GM18502 (cell line): ENCODE results near the gene PTPRN2.
"Not testable (repeated sequence)": the region's sequence is repeated elsewhere in the genome, so short reads cannot be mapped to it uniquely, and the experiment has no call there.

Experiments
- ATAC-seq: cut with Tn5 transposase; IDR thresholded peaks from one replicate; pipeline ENCODE4 v1.9.1; 2021; ENCODE audit warnings: mild to moderate bottlenecking; ENCODE audit not compliant: unreplicated experiment, poor library complexity

Gene PTPRN2

DNA sequence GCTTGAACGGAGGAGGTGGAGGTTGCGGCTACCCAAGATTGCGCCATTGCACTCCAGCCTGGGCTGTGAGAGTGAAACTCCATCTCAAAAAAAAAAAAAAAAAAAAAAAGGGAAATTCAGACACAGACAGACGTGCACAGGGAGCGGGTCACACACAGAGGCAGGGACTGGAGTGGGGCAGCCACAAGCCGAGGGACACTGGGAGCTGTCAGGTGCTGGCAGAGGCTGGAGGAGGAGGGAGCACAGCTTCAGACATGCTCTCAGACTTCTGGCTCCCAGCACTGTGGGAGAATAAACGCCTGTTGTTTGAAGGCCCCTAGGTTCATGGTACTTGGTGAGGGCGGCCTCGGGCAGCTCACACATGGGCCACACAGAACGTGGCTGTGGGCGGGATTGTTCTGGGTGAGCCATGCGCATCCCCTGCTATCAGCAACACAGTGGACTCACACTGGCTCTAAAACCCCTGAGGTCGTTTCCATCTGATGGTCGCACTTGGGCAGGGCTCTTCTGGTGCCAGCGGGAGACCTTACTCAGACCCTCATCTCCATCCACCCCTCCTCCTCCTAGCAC, 874.9 kb downstream of the PTPRN2 start:
- no peak for ATAC-seq

DNA sequence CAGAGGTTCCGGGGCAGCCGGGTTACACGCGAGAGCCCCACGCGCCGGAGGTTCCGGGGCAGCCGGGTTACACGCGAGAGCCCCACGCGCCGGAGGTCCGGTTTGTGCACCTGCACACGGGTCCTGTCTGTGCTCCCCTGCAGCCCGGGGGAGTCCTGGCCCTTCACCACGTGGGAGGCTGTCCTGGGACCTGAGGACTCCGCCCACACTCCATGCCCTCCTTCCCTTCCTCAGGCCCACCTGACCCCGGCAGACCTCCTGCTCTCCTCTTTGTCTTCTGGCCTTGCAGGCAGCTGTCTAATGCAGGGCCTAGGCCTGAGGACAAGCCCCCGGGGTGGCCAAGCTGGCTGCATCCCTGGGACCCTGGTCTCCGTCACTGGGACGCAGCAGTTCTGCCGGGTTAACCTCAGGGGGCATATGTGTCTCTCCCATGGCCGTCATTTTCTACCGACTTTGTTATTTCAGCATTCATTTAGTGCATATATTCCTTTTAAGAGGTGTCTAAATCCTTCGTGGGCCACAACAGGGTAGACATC, 876.2 kb downstream of the PTPRN2 start:
- no peak for ATAC-seq

DNA sequence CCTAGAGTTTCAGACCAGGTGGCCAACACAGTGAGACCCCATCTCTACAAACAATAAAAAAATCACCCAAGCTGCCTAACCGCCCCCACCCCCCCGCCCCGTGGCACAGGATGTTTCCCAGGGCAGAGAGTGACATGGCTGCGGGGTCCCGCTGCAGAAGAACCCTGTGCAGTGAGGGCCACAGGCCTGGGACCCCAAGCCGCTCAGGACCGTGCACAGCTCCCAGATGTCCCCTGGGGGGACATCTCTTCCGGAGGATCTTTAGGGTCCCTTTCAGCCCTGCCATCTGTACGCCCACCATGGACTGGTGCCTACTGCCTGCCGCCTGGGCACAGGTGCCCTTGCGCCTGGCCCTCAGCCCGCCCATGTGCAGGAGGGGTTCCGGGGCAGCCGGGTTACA, 877.2 kb downstream of the PTPRN2 start:
- no peak for ATAC-seq

DNA sequence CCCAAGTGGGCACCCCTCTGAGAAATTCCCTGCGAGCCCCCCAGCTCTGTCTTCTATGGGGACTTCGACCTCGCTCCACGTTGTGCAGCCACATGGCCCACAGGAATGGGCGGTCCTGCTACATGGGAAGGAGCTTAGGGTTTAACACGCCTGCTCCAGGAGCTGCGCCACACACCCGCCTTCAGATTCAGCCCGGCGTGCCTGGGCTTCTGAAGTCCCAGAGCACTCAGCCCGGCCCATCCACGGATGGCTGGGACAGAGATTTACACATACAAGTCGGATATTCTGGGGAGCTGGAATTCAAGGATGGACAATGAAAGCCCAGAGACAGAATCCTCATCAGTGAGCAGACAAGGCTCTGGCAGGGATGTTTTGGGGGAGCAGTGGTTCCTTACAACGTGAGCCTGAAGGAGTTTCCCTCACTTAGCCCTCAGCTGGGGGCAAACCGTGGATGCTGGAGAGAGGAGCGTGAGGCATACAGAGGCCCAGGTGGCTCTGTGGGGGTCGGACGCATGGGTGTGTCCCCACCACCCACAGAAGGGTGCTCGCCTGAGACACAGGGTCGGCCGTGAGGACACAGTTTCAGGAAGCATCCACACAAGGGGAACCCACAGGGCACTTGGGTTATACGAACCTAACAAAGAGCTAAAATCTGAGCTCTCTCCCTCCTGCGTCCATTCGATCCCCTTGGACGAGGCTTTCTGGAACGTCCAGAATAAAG, 877.9 kb downstream of the PTPRN2 start:
- ATAC-seq: no peak

DNA sequence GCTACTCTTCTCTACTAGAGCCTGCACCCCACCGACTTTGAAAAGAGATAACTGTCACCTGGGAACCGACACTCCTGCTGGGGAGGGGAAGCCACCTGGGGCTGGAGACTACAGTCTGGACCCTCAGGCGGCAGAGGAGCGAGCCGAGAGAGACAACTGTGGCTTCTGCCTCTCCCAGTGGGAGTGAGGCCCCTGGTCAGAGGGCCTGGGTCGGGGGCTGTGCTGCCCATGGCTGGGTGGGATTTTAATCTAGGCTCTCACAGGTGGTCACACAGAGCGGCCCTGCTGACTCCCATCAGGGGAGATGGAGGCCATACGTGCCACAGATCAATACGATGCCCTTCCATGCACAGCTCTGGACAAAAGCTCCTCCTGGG, 878.7 kb downstream of the PTPRN2 start:
- ATAC-seq: no peak

DNA sequence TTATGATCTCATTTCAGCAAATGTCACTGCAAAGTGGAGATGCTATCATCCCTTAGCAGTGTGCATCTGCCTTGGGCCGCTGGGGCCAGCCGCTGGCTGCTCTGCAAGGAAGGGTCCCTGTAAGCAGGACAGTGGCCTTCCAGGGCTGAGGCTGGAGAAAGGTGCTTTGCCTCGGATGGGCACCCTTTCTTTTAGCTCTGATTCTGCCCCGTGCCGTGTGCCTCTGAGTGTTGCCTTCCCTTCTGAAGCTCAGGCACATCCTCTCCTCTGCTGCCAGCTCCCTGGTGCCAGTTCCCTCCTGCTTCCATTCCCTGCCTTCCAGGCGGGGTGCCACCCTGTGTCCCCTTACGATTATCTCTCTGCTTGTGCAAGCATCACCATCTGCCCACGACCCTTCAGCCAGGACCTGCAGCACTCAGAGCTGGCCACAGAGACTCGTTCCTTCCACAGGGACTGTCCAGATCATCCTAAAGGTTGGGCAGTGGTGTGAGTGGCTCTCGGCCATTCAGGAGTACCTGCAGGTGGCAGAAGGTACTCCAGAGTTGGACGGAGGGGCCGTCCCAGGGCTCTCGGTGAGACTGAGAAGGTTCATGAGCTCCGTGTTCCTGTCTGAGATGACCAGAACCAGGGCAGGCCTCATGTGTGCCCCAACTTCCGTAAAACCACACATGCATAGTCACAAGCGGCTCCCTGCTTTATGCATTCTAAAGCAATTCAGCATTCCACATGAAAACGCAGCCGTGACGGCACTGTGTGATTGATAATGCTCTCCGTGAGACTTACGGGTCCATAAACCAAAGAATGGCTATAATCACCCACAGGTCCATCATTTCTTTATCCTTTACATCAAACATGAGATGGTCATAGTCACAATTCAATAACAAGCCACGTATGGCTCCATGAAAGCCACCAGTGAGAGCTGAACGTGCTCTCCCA, 879.4 kb downstream of the PTPRN2 start:
- ATAC-seq: no peak

DNA sequence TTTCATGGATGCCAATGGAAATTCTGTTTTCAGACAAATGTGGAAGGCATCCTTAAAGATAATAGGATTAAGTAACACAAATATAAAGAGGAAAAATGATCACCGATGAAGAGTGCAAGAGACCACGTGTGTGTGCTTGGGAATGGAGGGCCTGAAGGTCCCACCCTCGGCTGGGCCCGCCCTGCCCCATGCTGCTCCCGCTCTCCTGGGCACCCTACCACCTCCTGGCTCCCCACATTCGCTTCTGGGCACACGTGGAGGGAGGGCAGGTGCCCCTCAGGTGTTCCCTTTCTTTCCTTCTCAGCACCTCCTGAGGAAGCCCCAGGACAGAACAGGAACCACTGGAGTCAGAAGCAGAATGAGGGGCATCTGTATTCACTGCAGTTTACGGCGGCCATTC, 883.3 kb downstream of the PTPRN2 start:
- no peak for ATAC-seq

DNA sequence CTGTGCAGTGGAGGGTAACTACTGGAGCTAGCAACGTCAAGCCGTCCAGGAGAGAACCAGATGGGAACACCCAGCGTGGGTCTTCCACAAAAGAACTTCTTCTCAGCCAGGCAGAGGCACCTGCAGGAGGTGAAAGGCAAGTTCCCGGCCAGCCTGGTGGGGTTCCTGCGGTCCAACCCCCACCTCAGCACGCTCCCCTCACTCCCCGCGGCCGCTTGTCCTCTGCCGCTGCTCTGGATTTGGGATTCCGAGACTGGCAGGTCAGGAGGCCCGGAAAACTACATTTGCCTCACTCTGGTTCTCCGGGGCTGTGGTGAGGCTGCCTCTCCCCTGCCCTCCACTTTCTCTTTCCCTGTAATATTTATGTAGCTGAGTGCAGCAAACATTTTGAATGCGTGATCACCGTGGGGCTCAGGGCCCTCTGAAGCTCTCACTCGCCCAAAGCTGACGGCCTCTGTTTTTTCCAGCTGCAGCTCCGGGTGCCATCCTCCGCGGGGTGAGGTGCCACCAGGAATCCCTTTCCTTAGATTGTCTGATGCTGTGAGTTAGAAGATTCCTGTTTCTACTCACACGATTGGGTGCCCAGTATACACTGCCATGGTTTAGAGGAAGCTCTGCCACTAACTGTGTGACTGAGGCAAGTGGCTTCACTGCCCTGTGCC, 884.0 kb downstream of the PTPRN2 start:
- ATAC-seq: no peak

DNA sequence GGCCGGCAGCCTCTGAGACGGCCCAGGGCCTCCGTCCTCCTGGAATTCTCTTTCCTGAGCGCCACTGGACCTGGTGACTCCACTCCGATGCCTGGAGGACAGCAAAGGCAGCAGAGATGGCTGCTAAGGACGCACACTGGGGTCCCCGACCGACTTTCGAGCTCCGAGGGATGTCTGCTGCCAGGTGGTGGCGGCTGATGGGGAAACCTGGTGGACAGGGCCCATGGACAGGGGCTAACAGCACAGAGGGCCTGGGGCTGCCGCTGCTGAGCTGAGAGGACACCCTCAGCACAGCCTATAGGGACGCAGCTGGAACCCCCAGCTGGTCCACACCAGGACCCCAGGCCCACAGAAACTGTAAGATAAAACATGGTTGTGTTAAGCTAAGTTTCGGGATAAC, 884.5 kb downstream of the PTPRN2 start:
- no peak for ATAC-seq

DNA sequence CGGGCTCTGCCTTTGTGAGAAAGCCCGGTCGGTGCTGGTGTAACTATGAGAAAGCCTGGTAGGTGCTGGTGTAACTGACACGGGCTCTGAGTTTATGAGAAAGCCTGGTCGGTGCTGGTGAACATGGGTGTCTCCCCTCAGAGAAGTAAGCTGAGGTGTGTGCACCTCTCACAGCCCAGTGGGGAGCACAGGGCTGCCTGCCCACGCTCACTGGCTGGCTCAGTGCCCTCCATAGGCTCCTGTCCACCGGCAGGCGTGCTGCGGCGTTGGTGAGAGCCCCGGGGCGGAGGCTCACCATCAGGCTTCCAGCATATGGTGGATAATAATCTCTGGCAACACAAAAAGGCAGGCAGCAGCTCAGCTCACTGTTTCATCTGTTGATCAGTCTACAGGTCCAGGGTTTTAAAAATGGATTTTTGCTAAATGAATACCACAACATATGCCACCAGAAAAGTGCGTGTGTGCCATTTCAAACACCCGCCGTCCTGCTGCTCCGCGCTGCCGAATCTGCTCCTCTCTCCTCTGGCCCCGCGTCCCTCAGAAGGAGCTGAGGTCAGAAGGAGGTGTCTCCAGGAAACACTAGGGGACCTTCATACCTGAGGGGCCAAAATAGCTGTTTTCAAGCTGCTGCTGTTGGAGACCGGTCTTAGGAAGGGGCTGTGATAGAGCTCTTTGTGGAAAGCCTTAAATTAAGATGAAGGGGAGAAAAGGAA, 885.2 kb downstream of the PTPRN2 start:
- no peak for ATAC-seq

DNA sequence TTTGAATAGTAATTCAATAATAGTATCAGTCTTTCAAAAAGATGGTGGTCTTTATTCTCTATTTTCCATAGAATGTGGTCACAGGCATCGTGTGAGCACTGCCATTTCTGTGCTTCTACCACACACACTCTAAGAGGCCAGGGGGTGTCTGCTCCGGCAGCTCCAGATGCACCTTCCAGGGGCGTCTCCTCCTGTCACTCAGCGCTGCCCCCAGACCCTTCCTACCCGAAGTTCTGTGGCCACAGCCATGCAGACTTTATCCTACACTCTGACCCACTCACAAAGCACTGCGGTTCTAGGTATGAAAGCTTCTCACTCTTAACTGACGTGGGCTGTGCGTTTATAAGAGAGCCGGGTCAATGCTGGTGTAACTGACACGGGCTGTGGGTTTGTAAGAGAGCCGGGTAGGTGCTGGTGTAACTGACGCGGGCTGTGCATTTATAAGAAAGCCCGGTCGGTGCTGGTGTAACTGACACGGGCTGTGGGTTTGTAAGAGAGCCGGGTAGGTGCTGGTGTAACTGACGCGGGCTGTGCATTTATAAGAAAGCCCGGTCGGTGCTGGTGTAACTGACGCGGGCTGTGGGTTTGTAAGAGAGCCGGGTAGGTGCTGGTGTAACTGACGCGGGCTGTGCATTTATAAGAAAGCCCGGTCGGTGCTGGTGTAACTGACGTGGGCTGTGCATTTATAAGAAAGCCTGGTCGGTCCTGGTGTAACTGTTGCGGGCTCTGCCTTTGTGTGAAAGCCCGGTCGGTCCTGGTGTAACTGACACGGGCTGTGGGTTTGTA, 886.0 kb downstream of the PTPRN2 start:
- ATAC-seq: not testable (repeated sequence)

DNA sequence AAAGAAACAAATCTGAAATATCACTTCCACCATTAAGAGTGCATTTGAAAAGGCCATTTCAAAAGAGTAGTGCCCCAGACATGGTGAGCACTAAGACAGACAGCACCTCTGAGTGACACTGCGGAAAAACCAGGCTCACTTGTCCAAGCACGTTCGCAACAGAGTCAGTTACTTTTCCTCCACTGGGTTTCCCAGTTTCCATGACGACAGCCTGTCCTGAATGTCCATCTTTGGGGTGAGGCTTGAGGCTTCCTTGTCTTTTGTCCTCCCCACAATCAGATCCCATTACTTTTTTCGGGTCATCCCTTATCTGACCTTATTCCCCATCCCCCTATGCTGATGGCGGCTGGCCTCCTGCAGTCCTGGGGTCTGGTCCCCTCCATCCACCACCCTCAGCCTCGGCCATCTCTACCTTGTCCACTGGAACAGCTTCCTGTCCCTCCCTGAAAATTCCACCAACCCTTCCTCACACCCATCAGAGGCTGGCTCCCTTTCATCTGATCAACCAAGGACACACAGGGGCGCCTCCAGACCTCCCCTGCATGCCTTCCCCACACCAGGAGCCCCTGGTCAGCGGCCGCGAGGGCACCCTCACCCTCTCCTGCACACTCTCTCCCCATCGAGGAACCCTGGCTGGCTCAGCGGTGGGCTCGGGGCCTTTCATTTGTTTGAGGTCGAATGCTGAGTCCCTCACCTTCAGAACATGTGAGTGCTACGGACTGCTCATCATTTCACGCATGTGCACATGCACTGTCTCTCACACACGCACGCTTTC, 887.2 kb downstream of the PTPRN2 start:
- ATAC-seq: no peak

DNA sequence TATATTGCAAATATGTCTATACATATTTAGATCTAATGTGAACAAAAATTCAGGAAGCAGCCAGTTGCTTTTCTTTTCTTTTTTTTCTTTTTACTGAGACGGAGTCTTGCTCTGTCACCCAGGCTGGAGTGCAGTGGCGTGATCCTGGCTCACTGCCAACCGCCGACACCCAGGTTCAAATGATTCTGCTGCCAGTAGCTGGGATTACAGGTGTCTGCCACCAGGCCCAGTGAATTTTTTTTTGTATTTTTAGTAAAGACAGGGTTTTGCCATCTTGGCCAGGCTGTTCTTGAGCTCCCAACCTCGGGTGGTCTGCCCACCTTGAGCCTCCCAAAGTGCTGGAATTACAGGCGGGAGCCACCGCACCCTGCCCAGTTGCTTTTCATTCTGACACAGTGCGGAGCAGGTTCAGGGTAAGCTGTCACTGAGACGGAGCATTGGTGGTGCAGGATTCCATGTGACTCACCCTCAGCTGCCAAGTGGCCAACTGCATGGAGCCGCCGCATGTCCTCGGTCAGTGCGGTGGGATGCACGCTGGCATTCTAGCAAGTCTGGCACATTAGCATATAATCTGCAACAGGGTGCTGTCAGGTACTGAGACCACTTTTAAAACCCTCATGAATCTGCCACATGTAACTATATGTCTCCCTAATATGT, 888.1 kb downstream of the PTPRN2 start:
- ATAC-seq: no peak

DNA sequence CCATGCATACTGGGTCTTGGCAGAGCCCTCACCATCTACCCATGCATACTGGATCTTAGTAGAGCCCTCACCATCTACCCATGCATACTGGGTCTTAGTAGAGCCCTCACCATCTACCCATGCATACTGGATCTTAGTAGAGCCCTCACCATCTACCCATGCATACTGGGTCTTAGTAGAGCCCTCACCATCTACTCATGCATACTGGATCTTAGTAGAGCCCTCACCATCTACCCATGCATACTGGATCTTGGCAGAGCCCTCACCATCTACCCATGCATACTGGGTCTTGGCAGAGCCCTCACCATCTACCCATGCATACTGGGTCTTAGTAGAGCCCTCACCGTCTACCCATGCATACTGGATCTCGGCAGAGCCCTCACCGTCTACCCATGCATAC, 890.3 kb downstream of the PTPRN2 start:
- ATAC-seq: not testable (repeated sequence)

DNA sequence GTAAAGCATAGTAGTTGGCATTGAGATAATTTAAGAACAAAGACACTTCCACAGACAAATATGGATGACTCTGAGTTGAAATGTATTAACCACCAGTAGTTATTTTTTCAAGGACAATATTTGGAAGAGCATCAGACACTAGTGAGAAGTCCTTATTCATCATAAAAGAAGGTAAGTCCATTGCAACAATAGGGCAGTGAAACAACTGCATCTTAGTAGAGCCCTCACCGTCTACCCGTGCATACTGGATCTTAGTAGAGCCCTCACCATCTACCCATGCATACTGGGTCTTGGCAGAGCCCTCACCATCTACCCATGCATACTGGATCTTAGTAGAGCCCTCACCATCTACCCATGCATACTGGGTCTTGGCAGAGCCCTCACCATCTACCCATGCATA, 892.0 kb downstream of the PTPRN2 start:
- not testable (repeated sequence) for ATAC-seq

DNA sequence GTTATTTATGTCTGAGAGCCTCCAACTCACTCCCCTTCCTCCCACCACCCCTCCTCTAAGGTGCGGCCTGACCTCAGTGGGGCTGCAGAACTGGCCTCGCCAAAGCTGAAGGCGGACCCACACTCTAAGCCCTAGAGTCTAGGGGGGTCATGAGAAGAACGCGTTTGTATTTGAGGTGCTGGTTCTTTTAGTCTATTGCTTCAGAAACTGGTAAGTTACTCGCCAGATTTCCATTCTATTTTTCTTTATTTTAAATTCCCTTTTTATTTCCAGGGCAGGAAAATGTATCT, 893.3 kb downstream of the PTPRN2 start:
- ATAC-seq: no peak

DNA sequence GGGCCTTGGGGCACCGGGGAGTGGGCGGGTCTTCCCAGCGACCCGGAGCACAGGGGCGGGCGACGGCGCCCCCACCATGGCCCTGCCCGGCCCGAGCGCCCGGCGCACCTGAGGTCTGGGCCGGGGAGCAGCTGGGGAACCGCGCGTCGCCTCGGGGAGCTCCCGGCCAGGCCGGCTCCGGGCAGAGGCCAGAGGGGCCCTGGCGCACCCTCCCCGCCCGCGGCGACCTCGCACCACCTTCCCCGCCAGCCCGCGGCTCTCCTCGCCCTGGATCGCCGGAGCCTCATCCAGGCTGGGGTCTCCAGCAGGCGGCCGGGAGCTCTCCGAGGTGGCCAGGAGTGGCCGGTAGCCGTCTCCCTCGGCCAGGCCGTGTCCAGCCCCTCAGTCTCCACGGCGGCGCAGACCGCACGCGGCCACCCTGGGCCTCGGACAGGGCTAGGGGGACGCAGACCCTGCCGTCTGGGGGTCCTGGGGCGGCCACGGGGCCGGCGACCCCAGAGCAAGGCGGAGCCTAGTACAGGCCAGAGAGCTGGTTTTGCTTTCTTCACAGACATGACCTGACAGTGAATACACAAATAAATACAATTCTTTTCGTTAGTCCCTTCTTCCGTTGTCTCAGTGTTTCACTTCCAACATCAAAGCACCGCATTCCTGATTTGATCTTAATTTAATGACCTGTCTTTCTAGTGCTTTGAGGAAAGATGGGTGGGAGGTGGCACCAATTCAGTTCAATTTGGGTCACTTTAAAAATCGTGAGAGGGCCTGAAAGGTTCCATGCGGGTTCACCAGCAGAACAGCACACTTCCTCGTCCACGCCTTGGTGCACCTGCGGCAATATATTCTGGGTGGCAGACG, 893.9 kb downstream of the PTPRN2 start:
- no peak for ATAC-seq
